NCI-H345 (cell line): Measurements from ENCODE around the gene ADAMTS1.

Experiments
- DNase-seq: peaks from one replicate; lab custom pipeline; 2025; lab: John Stamatoyannopoulos, UW

Gene ADAMTS1

GRCh38 chr21:26812173-26812572 lies 33.0 kb downstream of the ADAMTS1 start:
- DNase-seq = no peak

- DNase-seq = no peak
Observed at GRCh38 chr21:26811482-26811881, 33.7 kb downstream of the ADAMTS1 start.

DNA sequence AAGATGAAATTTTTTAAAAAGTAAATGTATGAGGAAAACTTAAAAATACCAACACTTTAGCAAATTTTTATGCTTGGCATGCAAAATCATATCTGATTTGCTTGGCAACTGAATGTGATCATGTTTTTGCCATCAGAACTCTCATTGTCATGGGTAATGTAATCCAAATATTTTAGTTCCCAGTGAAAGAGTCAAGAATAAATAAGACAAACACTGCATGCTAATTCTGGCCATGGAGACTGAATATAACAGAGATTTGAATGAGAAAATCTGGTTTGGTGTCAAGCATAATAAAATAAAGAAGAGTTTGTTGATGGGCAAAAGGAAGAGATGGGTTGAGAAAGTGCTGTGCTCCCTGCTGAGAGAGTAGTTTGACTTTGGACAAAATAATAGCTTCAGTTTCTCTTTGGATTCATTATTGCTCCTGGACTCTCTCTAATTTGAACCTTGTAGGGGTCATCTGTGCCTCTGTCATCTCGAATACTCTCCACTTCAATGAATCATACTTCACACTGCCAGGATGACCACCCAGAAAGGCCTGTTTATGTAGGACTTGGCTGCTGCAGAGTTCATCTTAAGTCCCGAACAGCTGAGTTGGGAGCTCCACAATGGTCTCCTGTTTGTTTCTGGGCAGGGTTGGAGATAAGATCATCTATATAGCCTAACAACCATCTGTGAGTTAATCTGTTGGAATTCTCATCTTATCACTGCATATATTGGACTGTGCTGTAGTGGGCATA lies 34.4 kb downstream of the ADAMTS1 start:
- no peak for DNase-seq

DNA sequence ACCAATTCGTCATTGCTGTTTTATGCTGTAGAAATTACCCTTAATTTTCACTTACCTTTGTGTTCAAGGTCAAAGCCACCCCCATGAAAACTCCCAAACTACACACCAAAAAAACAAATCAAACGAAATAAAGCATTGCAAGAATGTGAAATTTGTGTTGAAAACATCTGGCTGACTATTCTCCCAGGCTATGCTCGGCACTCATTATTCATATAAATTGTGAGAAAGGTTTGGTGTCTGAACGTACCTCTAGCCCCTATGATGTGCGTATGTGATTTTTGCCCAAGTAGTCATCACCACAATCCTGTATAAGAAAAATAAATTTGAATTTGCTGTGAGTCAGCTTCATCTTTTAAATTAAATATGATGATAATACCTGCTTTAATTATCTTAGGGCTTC lies 34.9 kb downstream of the ADAMTS1 start:
- no peak for DNase-seq

DNA sequence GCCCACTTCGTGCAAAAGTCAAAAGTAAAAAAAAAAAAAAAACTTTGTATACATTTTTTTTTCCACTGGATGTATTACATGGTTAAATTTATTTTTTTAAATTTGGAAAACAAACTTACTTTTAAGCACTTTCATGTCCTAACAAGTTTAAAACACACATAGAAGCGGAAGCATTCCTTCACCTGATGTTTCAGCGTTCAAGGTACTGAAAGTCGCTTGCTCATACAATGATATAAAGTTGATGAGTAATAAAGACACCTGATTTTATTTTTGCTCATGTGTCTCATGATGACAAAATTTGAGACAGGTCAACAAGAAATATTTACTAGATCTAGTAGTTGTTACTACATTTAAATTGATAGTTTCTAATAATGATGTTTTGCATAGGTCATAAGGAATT lies 35.5 kb downstream of the ADAMTS1 start:
- DNase-seq = no peak

DNA sequence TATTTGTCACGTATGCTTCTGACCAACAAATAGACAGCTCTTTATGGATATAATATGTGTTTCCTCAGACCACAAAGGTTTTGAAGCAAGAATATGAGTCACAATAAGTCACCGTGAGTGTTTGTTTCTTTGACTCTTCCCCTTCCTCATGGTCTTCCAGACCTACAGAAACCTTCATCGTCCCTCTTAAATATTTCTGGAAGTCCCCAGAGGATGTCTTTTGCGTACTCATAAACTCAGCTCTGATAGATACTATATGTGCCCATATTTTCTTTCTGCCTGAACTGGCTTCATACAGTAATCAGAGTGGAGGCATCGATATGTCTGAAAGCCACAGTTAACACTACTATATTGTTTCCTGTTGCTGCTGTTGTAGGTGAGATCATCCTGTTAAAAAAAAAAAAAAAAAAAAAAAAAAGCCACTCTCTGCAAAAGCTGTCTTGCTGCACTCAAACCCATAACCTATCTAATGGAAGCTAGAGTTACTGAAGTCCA lies 38.4 kb downstream of the ADAMTS1 start:
- DNase-seq = no peak

- no peak for DNase-seq
Observed at GRCh38 chr21:26804895-26805609, 40.2 kb downstream of the ADAMTS1 start.

- DNase-seq = no peak
Observed at GRCh38 chr21:26801498-26801897, 43.7 kb downstream of the ADAMTS1 start.

DNA sequence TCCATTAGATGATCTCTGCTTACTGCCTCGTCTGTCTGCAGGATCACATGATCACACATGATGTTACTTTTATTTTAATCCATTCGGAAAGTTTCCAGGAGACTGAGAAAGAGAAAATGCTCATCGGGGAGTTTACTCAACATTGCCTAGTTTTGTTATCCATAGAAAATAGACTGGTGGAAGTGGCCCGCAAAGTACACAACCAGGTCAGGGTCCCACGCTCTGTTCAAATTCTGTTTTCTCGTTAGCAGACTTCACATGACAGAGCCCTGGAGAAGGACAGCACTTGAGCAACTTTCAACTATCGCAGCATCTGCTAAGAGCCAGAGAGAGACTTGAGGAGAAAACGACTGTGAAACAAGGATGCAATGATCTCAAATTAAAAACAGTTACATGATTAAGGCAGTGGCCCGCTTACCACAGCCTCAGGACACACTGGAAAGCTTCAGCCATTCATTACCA lies 44.2 kb downstream of the ADAMTS1 start:
- DNase-seq = no peak

DNA sequence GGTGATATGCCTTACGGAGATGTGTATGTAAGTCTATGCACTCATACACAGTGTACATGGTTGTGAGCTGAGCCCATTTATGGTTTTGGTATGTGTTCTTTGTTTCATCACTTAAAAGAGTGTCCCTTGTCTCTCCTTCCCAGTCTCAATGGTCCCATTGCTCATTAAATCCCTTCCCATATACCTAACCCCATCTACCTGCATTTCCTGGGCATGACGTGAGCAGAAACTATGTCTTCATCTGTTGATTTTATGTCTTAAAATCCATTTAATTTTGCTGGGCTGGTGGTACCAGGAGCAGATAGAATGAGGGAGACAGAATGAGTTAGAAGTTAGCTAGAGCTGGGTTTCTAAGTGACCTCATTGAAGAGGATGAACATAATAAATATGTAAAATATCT lies 44.8 kb downstream of the ADAMTS1 start:
- no peak for DNase-seq

GRCh38 chr21:26800001-26800400 lies 45.2 kb downstream of the ADAMTS1 start:
- no peak for DNase-seq

DNA sequence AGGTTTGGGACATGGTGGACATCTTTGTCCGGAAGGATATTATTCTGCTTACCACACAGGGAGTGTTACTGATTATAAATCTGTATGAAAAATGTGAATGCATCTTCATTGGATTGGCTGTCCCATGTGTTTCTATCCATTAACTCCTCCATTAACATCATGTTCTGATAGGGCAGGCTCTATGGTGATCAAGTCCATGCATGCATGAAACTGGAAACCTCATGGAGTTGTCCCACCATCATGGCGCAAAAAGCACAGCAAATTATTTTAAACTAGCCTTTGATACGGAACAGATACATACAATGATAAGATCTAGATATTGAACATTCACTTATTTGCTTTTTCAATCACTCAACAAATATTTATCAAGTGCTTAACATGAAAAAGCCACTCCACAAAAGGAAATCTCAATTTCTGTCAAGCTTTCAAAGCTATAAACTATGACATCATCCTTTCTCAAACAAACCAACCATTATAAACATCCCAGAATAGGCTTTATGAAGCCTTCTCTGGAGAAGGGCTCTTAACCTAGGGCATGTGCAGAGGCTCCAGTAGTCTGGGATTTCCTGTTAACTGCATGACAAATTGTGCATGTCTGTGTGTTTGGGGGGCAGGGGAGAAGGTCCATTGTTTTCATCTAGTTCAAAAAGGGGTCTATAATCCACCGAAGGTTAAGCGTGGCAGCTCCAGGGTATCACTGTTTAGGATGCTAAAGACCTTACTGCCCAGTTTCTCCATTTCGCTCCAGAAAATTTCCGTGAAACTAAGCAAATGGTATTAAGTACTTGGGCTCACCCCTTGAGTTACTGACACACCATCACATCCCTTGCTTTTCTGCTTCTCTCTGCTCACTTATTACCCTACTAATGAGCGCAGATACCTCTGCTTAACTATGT lies 46.1 kb downstream of the ADAMTS1 start:
- peak; percentile 5 for DNase-seq

- DNase-seq = no peak
Observed at GRCh38 chr21:26797878-26798456, 47.2 kb downstream of the ADAMTS1 start.

GRCh38 chr21:26795866-26796329 lies 49.3 kb downstream of the ADAMTS1 start:
- DNase-seq = peak; percentile 7

DNA sequence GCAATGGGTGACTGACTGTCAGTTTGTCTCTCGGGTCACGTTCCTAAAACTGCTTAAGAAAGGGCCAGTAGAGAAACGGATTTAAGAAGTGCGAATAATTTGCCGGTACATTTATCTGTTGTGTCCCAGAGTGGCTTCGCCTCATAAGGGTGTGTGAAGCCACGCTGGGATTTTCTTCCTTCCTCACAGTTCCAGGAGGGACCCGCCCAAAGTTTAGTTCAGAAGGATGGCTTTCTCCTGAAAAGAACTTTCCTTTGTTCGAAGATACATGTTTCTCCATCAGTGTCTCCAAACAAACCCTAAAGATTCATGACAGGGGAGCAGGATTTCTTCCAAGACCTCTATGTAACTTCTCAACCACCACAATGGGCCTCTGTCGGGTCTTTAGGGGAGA lies 49.8 kb downstream of the ADAMTS1 start:
- no peak for DNase-seq

DNA sequence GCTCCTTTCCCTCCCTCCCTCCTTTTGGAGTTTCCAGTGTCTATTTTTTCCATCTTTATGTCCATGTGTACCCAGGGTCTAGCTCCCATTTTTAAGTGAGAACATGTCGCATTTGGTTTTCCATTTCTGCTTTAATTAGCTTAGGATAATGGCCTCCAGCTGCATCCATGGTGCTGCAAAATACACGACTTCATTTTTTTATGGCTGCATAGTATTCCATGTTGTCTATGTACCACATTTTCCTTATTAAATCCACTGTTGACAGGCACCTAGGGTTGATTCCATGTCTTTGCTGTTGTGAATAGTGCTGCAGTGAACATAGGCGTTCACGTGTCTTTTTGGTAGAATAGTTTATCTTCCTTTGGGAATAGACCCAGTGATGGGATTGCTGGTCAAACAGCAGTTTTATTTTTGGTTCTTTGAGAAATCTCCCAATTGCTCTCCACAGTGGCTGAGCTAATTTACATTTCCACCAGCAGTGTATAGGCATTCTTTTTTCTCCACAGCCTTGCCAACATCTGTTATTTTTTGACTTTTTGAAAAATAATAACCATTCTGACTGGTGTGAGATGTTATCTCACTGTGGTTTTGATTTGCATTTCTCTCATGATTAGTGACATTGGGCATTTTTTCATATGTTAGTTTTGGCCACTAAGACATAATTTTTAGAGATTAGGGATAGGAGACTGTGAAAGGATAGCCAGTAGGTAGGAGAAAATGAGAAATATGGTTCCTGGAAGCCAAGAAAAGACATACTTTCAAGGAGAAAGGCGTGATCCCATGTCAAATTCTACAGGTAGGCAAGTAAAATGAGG lies 50.4 kb downstream of the ADAMTS1 start:
- no peak for DNase-seq

- no peak for DNase-seq
Observed at GRCh38 chr21:26790296-26790695, 54.9 kb downstream of the ADAMTS1 start.

DNA sequence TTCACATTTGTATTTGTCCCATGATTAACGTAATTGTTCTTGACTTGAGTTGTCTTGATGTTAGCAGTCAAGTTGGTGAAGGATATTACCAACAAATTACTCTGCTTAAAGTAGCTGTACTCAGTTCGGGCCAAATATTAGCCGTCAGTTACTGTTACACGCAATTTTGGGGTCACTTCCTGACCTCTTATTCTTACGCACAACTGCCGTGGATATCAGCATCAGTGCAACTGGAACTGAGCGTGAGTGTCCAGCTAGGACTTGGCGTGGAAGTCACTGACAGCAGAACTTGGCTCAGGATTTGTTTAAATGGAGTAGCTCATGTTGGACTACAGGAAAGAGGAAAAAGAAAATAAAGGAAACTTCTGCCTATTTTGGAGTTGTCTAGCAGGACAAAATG lies 56.4 kb downstream of the ADAMTS1 start:
- DNase-seq = no peak
